Mammary epithelial cell (primary cell): ENCODE data around the gene ABCA4.

Source experiments
- CTCF ChIP-seq, 2 donors: IDR thresholded peaks in 1 of 2; conservative IDR thresholded peaks in 1 of 2; 2 replicates each; pipeline ENCODE4 v1.5.1; 2011 to 2012; ENCODE audit warnings: inconsistent platforms in 2 of 2, low read length in 2 of 2, mild to moderate bottlenecking in 2 of 2, control low read depth in 1 of 2, low read depth in 1 of 2; ENCODE audit not compliant: insufficient read depth in 1 of 2; ENCODE audit errors: extremely low read depth in 1 of 2
- EZH2 ChIP-seq: IDR thresholded peaks from 2 replicates; pipeline ENCODE4 v1.6.1; 2012; ENCODE audit warnings: low read length, inconsistent platforms, borderline replicate concordance

DNA sequence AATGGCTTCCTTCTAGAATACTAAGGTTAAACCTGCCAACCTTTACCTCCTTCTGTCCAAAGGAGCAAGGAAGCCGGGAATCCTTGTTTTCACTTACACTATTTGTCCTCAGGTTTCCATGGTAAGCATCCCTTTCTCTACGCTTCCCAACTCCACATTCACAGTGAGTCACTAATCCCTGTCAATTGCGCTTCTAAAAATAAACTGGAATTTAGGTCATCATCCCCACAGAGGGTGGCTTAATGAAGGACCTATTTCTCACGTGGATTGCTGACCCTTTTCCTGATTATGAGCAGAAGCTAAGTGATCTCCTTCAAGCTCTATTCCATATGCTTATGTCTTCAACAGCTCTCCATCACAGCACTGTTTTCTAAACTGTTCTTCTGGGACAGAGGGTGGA, 39.9 kb upstream of the ABCA4 start:
- TF ChIP-seq CTCF (conservative IDR thresholded peaks at IDR 0.05 in 1 of 2, IDR thresholded peaks at IDR 0.05 in 1 of 2; ENCODE audit: extremely low read depth in 1 of 2, insufficient read depth in 1 of 2, low read depth in 1 of 2, low read length in 2 of 2): no peak
- no peak for TF ChIP-seq EZH2
